T follicular helper cell (primary cell): ENCODE results near the gene NDUFAF8.
"Not testable (repeated sequence)": the region's sequence is repeated elsewhere in the genome, so short reads cannot be mapped to it uniquely, and the experiment has no call there.

ENCODE experiments used
- DNase-seq: peaks from one replicate; pipeline ENCODE4 v3.0.0-alpha.2; 2020; ENCODE audit warnings: low read depth

The NDUFAF8 gene

DNA sequence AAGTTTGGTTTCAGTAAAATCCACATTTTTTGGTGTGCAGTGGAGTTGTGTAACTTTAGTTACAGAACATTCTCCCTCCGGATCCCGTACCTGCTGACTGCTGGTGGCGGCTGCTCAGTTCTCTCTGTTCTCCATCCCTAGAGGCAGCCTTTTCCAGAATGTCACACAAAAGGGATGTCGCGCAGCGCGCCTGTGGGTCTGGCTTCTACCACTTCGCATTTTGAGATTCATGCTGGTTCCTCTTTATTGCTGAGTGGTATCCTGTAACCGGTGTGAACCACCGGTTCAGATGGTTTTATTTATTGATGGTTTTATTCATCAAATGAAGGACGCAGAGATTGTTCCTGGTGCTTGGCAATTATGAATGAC is 15.4 kb upstream of the NDUFAF8 start:
- no peak for DNase-seq

DNA sequence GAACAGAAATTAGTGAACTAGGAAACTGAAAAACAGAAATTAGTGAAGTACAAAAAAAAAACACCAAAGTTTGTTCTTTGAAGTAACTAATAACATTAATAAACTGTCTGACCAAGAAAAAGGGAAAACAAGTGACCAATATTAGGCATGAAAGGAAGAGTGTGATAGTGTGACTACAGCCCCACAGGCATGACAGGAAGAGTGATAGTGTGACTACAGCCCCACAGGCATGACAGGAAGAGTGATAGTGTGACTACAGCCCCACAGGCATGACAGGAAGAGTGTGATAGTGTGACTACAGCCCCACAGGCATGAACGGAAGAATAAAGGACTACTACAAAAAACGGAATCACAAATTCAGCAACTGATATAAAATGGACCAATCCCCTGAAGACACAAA is 11.5 kb upstream of the NDUFAF8 start:
- DNase-seq = not testable (repeated sequence)

GRCh38 chr17:81228420-81228819 is 10.7 kb upstream of the NDUFAF8 start:
- DNase-seq = no peak

GRCh38 chr17:81228834-81229665 is 10.1 kb upstream of the NDUFAF8 start:
- no peak for DNase-seq

DNA sequence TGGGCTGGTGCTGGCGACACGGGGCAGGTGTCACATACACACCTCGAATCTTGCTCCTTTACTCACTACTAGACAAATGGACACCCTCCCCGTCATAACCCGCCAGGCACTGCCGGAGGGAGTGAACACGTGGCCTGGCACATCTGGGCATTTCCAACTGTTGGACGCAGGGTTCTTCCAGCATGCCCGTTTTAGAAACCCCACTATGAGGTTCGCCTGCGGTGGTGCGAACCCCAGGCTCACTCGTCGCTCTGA is 9.5 kb upstream of the NDUFAF8 start:
- DNase-seq = no peak

- no peak for DNase-seq
These were observed 8.9 kb upstream of the NDUFAF8 start for GRCh38 chr17:81230043-81230820.

DNA sequence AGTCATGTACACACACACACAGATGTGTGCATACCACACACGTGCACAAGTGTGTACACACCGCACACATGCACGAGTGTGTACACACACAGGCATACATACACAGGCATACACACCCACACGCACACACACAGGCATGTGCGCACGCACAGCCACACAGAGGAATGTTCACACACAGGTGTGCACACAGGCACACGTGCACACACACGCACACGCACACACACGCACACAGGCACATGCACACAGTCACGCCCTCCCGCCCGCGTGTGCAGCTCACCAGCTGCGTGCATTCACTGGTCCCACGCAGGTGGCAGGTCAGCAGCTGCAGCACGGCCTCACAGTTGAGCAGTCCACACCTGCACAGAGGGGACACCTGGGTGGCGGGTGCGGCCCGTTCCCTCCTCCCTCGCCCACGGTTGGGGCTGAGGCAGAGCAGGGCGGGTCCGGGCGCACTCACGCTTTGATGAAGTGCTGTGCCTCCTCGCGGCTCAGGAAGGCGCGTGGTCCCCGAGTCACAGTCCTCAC is 7.9 kb upstream of the NDUFAF8 start:
- no peak for DNase-seq

DNA sequence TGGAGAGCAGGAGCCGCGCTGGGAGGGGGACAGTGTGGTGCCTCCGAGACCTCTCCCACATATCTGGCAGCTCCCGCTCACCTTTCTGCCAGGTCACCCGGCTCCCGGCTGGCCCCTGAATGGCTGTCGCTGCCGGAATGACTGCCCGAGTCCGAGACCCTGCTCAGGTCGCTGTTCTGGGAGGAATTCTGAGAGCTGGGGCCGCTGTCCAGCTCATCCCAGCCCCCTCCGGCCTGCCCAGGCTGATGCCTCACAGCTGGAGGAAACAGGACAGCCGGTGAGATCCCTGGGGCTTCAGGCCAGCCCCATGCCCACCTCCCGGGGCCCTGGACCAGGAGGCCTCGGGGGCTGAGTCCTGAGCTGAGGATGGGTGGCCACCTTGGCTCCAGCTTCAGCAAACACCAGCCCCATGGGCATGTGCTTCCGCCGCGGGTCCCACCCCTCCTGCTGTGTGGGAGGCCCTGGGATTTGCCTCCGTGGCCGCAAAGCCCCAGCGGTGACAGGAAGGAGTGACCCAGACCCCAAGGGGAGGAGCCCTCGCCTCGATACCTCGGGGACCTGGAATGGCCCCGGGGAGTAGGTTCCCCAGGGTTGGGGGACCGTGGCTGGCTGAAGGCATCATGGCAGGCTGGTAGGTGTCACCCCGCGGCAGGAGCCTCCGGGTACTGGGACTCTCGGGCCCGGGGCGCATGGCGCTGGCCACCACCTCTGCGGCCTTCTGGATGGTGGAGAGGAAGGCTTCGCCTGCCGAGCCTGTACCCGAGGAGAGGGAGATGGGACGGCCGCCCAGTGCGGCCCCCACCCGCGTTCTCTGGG is 7.1 kb upstream of the NDUFAF8 start:
- no peak for DNase-seq

- DNase-seq = no peak
These were observed 6.4 kb upstream of the NDUFAF8 start for GRCh38 chr17:81232616-81233241.

DNA sequence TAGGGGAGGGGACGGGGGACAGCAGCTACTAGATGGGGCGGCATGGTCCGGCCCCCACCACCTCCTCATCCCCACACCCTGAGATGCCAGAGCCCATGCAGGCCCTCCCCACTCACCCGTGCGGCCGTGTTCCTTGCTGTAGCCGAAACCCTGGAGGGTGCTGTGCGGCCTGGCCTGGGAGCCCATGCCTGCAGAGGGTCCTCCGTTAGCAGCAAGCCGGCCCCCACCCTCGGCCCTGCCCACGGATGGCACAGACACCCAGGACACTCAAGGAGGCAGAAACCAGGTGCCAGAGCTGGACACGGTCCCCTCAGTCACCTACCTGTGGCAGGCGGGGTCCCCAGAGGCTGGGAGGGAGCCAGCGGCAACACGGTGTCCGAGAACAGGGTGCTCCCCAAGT is 5.8 kb upstream of the NDUFAF8 start:
- DNase-seq = no peak

- DNase-seq = no peak
These were observed 5.2 kb upstream of the NDUFAF8 start for GRCh38 chr17:81233811-81234505.

- DNase-seq = no peak
These were observed 4.6 kb upstream of the NDUFAF8 start for GRCh38 chr17:81234506-81234855.

DNA sequence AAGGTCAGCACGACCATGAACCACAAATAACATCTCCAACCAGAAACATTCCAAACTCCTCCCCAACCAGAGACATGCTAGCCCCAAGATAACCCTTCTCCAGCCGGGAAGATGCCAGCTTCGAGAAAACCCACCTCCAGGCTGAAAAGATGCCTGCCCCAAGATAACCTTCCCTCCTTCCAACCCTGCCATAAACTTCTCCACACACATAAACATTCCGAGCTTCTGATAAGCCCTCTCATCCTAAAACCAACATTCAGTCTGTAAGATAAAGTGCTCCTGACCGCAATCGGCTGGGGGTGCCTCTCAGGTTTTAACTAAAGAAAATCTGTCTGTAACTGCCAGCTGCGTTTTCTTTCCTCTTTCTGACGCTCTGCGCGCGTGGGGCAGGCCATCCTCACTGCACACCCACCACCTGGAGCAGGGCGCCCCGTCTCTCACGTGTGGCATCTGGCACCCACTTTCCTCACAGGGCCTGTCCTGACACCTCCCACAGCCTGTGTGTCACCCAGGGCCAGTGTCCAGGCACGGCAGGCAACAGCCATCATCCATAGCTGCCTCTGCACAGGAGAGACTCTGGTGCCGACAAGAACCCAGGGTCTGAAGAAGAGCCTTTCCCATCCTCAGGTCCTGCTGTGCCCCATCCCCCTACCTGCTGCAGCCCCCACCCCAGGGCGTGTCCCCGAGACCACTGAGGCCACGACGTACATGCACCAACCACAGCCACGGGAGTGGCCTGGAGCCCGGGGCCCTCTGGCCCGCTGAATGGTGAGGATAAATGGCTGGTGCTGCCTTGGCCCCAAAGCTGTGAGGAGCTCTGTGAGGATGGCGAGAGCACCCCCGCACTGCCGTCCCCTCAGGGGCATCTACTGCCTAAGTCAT is 3.9 kb upstream of the NDUFAF8 start:
- DNase-seq = no peak

DNA sequence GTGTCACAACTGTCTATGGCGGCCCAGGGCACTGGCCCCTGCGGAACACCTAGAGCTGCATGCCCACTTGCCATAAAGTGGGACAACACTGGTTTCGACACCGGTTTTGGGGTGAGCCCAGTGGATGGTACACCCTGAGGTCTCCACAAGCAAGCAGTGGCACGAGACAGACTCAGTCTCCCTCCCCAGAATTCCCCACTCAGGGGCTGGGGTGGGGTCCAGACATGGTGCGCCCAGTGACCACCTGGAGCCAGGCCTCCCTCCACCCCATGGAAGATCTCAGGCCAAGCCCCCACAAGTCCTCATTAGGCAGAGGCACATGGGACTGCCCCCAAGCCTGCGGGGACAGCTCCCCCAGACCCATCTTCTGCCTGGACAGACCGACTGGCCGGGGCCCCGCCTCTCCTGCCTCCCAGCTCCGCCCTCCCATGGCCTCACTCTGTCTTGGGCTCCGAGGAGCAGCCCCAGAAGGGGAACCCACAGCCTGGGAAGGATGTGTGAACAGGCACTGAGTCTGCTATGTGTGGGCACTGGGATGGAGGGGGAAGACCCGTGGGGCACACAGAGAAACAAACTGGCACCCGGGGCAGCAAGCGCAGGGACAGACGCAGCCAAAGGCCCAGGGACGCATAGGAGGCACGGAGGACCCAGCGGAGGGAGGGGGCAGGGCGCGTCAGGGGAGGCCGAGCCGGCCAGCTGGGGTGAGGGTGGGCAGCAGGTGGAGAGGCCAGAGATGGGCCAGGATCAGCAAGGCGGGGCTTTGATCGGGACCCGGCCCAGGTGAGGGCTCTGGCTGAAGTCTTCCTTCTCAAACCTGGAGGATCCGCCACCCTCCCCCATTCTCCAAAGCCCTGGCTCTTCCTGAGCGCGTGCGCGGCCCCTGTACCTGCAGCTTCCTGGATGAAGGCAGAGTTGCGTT is 3.0 kb upstream of the NDUFAF8 start:
- DNase-seq = no peak

DNA sequence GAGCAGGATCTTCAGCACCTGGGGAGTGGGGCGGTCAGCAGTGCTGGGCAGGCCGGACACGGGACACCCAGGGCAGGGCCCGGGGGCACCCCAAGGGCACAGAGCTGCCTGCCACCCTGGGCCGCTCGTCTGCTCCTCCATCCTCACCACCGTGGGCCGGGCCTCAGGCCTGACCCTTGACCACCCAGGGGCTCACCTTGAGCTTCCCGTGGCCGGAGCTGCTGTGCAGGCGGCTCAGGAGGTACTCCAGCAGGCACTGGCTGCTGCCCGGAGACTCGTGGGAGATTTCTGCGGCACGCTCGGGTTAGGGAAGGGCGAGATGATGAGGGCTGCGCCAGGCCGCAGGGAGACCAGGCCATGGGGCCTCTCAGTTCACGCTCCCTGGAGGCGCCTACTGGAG is 2.3 kb upstream of the NDUFAF8 start:
- DNase-seq = no peak

DNA sequence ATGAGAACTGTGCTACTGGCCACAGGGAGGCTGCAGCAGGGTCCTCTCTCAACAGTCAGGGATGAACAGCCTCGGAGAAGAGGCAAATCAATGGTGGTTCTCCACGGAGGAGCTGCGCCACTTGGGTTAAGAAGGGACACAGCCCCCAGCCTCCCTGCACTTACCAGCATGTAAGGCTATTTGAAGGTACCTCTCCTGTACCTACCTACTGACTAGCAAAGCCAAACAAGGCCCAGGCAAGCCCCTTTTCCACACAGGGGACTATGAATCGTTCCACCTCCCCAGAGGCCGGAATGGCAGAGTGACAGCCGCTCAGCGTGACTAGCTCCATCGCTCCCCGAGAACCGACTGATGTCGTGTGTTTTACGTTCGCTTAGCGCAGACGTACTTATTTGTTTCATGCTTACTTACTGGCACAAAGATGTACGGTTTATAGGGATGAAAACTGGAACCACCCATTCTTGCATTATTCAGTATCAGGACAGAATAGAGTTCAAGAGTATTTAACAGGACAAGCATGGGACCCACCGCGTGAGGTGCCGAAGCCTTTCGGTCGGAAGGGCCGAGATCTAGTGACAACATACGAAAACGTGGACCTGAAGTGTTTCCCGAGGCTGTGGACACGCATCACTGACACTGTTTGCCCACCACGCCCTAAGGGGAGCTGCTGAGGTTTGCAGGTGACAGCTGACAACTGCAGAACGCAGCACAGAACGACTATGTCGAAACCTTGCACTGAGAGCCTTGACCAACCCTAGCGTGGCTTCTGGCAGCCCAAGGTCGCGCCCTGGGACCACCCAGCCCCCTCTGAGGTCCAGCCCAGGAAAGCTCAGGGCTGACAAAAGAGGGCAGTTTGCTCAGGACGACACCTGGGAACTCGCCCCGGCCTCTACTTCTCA is 1.3 kb upstream of the NDUFAF8 start:
- no peak for DNase-seq

- DNase-seq = no peak
These were observed 666 bp upstream of the NDUFAF8 start for GRCh38 chr17:81238490-81238814.

- no peak for DNase-seq
These were observed 817 bp downstream of the NDUFAF8 start for GRCh38 chr17:81239714-81240555.
